ENCODE data around the gene SEC24B.

Gene SEC24B

DNA sequence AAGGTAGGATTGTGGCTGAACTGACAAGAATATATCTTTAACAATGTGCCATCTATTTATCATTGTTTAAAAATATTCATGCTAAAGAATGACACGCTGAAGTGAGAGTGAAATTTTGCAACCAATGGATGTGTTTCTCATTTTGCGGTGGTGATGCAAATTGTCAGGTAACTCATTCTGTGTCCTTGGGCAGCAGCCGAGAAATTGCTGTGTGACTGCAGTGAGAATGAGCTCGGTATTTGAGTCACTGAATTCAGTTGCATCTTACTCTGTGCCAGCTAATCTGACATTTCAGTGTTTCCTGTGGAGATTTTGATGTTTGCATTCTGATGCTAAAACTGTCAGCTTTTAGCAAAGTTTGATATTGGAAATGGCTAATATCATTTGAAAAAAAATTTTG is 154.6 kb downstream of the SEC24B start:
- no peak for DNase-seq

DNA sequence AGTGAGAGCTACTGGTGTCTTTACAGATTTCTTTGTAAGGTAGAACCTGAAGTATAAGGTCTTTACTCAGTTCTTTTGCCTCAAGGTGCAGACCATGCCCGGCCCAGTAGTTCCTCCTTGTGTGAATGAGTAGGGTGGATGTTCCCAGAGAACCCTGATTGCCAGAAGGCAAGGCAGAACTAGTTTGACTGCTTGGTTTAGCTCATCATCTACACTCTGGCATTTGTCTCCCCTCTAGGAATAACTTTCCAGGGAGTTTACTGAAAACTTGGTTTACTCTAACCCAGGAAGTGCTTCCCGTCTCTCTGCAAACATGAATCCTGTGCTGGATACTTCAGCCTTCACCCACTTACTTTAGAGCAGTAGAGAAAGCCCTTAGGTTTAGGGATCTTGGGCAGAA is 155.5 kb downstream of the SEC24B start:
- DNase-seq, result no peak

DNA sequence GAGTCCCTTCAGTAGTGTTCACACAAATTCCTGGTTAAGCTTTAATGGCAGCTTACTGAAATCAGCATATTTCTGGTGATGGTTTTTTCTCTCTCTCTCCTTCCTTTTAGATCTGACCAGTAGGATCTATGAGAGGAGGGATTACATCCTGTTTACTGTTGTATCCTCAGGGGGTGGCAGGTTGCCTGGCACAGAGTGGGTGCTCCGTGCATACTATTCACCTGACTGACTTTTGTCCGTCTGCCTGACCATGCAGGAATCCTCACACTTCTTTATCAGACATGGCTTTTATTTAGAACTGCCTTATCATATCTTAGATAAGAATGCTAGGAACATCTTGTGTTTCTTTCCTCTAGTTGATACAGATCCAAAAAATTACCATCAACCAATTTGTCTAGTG is 156.0 kb downstream of the SEC24B start:
- no peak for DNase-seq

Measured in CD4-positive, alpha-beta T cell treated with Interleukin-1 beta for 1 hour (primary cell).